Kidney tubule cell (primary cell): Measurements from ENCODE around the gene CHRNA3.
"Not testable (repeated sequence)": the region's sequence is repeated elsewhere in the genome, so short reads cannot be mapped to it uniquely, and the experiment has no call there.

ENCODE experiments used
- DNase-seq: peaks from one replicate; pipeline ENCODE4 v3.0.0-alpha.2; 2018; ENCODE audit warnings: low spot score

The CHRNA3 gene

GRCh38 chr15:78560201-78560600, 60.6 kb downstream of the CHRNA3 start:
- not testable (repeated sequence) for DNase-seq

DNA sequence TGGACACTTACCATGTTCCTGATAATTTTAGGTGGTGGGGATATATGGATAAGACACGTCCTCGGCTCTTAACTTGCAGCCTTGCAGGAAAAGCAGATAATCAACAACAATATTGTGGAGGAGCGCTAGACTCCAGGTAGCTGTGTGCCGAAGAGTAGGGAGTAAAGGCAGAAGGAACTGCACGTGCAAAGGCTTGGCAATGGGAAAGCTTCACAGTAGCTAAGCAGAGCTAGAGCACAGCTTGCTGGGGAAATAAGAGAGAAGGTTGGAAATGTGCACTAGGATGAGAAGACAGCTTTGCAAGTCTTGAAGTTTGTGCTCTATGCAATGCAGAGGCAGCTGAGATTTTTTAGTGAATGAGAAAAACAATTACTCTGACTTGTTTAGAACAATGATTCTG, 68.2 kb downstream of the CHRNA3 start:
- DNase-seq = no peak

DNA sequence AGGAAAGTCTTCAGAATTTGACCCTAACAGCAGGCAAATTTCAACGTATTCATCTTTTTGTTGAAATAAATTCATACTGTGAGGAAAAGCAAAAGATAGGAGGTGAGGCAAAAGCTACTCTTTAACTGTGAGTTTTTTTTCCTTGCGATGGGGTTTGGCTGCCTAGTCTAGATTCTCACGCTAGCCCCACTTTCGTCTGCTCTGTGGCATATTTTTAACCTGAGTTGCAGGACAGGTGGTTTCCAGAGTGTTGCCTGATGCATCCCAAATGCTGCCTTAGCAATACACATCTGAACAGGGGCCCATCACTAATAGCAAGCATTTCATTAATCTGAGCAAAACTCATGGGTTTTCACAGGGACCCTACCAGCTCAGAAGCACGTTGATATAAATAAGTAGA, 68.9 kb downstream of the CHRNA3 start:
- no peak for DNase-seq

DNA sequence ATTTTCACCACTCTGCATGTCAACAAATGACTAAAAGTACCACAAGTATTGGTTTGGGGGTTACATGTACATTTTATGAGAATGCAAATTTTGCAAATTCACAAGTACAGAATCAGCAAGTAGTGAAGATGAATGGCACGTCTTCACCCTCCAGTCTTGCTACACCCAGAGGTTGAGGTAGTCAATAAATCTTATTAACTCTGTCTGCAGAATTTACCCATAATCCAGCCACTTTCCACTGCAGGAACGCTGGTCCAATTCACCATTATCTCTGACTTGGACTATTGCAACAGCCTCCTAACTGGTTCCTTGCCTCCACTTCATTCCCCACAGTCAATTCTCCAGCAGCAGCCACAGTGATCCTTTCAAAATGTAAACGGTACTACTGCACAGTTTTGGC, 70.0 kb downstream of the CHRNA3 start:
- DNase-seq = no peak

DNA sequence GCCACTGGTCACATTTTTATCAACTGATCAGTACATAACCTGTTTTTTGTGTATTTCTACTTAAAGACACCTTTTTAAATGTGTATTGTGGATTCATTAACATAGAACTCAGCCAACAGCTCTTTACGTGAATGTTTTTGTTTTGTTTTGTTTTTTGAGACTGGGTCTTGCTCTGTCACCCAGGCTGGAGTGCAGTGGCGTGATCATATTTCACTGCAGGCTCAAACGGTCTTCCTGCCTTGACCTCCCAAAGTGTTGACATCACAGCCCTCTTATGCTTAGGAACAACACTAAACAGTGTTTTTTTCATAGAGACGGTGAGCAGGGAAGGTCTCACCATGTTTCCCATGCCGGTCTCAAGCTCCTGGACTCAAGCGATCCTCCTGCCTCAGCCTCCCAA, 70.6 kb downstream of the CHRNA3 start:
- DNase-seq = no peak
